Ovary (tissue), 1 donor: Measurements from ENCODE around the gene MUC13.

ENCODE experiments used
- EP300 ChIP-seq: sonication (generic); formaldehyde crosslinking; IDR thresholded peaks from one replicate; pipeline ENCODE4 v1.6.1; 2017; ENCODE audit warnings: antibody characterized with exemption
- POLR2A ChIP-seq: fragments of 450-650 bp; IDR thresholded peaks from one replicate; pipeline ENCODE4 v1.6.1; 2017; ENCODE audit warnings: antibody characterized with exemption, mild to moderate bottlenecking, moderate library complexity

DNA sequence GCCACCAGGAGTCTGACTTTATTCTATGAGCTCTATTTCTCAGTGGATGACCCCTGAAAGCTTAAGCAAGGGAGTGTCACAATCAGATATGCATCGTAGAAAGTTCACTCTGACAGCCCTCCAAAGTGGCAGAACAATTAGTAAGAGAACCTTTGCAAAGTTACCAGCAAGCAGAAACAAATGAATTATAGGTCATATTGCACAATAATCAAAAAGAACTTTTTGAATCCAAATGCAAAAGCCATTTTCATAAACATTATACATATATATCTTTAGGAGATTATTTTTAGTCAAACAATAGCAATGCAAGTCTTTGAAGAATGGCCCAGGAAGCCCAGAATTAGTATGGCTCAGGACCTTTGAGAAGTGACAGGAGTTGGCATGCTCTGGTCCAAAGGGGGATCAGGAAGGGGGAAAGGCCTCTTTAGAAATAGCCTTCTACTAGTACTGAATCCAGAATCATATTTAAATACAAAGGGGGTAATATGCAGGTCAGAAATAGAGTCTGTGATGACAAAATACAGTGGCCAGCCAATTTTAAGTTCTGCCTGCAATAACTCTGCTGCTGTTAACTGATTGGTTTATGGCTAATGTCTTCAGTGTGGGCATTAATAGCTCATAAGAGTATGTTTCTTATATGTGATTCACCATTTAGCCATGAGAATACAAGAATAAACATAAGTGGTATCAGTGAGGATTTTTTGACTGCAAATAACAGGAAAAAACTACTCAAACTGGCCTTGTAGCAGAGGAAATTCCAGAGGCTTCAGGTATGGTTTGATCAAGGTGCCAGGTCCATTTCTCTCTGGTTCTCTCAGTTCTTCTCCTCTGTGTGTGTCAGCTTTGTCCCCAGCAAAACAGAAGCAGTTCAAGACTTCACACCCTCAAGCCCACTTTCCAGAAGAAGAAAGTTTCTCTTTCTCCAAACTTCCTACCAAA, 30.4 kb downstream of the MUC13 start:
- TF ChIP-seq EP300 (no peak), POLR2A (no peak)
